ENCODE results near the gene NFATC4.

NFATC4 gene

DNA sequence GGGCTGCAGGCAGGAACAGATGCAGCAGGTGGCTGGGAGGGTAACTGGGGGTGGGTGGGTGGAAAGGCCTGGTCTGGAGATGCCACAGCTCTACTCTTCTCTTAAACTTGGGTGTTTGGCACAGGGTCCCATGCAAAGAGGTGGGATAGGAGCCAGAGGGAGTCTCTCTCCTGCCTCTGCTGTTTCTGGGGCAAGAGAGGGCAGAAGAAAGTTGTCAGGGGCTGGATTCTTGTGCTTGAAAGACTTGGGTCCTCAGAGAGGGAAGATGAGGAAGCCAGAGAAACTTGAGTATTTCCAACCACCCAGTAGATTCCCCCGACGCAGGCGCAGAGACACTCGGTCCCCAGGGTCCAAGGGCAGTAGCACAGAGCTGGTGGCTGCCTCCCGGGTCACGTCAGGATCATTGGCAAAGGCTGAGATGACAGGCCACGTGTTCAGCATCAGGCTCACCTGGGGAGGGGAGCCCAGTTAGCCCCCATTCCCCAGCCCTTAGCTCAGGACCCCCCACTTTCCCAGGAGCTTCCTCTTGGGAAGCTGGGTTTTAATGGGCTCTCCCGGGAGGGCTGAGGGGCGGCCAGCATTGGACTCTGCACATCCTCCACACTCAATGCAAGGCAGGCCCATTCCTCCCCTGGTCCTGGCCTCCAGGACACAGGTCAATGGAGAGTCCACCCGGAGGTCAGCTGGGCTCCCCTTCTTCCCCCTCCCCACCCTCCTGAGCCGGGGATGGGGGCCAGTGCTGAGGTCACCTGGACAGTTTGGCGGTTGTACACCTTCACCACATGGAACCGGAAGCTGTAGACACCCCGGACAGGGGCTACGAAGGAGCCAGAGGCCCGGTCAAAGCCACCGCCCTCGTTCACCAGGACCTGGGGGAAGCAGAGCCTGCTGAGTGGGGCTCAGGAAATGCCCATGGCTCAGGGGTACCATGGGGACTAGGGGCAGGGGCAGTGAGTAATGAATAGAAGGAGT, 59.8 kb downstream of the NFATC4 start:
- DNase-seq (ENCODE audit: low read depth in 2 of 2) = no peak

DNA sequence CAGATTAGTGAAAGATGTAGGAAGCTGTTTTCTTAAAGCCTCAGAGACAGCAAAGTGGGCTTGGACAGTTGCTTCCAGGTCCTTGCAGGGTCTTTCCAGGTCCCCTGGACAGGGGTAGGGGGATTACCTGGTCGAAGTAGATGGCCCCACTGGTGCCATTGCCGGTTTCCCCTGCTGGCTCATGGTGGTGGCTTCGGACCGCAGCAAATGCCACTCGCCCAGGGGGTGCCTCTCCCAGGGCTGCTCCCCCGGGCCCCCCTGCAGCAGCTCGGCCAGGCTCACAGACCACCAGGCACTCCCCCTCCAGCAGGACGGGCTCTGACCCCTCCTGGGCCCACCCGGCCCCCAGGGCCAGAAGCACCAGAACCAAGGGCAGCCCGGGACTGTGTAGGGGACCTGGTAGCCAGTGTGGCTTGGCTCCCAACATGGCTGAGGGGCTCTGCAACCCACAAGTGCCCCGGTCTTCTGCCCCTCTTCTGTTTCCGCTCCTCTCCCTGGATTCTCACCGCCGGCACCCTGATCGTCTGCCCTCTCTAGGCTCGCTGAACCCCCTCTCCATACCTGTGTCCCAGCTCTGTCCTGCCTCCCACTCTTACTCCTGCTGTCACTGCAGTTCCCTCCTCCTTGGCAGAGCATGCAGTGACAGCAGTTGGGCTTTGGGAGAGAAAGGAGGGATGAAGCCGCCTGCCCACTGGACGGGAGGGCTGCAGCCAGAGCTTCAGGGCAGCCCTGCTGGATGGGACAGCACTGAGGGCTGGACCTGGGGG, 60.8 kb downstream of the NFATC4 start:
- no peak for DNase-seq (ENCODE audit: low read depth in 2 of 2)

Measured in stimulated activated CD8-positive, alpha-beta memory T cell treated with anti-CD3 and anti-CD28 coated beads, Interleukin-7, amount 100 ng/mL, for 4 hours (primary cell).